CD4-positive, alpha-beta T cell treated with Interleukin-1 beta for 1 hour (primary cell): ENCODE data around the gene THY1.
"Not testable (repeated sequence)": the region's sequence is repeated elsewhere in the genome, so short reads cannot be mapped to it uniquely, and the experiment has no call there.

Experiments
- DNase-seq, 2 donors: peaks; one replicate each; pipeline ENCODE4 v3.0.0-alpha.2; 2020 to 2022

THY1 gene

GRCh38 chr11:119417726-119418540, 5.0 kb downstream of the THY1 start:
- DNase-seq, result no peak

DNA sequence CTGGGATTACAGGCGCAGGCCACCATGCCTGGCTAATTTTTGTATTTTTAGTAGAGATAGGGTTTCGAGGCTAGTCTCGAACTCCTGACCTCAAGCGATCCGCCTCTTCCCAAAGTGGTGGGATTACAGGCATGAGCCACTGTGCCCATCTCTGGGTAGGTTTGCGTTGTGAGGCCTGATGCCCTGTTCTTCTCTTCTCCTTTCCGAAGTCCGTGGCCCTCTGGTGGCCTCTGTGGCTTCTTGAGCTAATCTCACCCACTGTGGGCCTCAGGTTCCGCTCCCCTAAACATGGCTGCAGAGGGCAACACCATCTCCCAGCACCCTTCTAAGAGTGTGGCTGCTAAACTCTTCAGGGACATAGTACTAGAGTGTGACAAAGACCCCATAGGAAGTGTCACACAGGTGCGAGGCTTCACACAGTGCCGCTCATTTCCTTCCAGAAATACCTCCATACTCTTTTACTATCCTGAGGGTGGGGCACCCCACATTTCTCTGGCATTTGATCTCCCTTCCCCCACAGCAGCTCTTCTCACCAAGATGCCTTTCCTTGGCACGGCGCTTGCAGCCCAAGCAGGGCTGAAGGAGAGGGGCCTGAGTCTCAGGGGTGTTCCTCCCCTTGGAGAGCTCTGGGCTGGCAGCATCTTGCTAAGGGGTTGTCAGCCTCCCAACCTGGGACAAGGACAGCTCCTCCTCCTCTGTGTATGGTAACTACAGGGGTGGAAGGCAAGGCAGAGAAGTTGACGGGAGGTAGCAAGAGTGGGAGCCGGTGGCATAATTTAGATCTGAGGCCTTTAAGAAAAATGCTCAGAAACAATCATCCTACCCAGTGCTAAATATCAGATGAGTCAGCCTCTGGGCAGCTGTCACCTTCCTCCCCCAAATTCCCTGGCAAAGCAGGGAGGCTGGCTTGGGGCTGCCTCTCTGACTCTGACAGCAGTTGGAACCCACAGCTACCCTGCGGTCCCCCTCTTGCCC, 6.1 kb downstream of the THY1 start:
- no peak for DNase-seq

GRCh38 chr11:119415966-119416365, 7.0 kb downstream of the THY1 start:
- no peak for DNase-seq

GRCh38 chr11:119415517-119415916, 7.5 kb downstream of the THY1 start:
- DNase-seq, result no peak

DNA sequence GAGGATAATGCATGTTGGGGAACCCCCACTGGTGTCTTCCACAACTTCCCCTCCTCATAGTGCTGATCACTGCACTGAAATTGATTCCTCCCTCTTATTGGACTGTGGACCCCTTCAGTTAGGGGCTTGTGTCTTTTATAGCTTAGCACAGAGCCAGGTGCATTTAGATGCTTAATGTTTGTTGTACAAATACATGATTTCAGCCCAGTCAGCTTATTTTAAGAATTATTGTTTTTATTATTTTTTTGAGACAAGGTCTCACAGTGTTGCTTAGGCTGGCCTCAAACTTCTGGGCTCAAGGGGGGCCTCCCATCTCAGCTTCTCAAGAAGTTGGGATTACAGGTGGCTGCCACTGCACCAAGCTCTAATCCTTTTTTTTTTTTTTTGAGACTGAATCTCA, 8.2 kb downstream of the THY1 start:
- DNase-seq, result no peak

- DNase-seq, result no peak
These were observed 8.7 kb downstream of the THY1 start for GRCh38 chr11:119414321-119414720.

GRCh38 chr11:119412072-119412471, 10.9 kb downstream of the THY1 start:
- DNase-seq, result no peak

- DNase-seq, result no peak
These were observed 12.5 kb downstream of the THY1 start for GRCh38 chr11:119410501-119410900.

DNA sequence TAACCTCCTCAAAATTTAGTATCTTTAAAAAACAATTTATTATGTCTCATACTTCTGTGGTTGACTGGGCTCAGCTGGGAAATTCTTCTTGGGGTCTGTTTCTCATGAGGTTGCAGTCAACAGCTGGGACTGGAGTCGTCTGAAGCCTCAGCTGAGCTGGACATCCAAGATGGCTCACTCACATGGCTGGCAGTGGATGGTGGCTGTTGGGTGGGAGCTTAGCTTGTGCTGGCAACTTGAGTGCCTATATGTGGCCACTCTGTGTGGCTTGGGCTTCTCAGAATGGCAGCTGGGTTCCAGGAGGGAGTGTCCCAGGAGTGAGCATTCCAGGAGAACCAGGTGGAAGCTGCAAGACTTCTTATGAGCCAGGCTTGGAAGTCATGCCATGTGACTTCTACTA, 13.2 kb downstream of the THY1 start:
- DNase-seq, result no peak

DNA sequence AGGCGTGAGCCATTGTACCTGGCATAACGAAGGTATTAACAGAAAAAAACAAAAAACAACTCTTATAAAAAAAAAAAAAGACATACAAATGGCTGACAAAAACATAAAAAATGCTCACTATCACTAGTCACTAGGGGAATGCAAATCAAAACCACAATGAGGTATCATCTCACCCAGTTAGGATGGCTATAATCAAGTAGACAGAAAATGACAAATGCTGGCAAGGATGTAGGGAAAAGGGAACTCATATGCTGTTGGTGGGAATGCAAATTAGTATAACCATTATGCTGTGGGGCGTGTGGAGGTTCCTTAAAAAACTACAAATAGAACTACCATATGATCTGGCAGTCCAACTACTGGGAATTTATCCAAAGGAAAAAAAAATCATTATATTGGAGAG, 17.0 kb downstream of the THY1 start:
- DNase-seq, result no peak

DNA sequence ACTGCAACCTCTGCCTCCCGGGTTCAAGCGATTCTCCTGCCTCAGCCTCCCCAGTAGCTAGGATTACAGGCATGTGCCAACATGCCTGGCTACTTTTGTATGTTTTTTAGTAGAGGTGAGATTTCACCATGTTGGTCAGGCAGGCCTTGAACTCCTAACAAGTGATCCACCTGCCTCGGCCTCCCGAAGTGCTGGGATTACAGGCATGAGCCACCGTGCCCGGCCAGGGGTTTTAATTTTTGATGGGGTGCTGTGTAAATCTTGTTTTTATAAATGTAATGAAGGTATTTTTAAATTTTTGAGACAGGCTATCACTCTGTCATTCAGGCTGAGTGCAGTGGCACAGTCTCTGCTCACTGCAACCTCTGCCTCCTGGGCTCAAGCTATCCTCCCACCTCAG, 17.5 kb downstream of the THY1 start:
- DNase-seq, result not testable (repeated sequence)

- DNase-seq, result no peak
These were observed 18.1 kb downstream of the THY1 start for GRCh38 chr11:119404872-119405271.

GRCh38 chr11:119403021-119403420, 20.0 kb downstream of the THY1 start:
- DNase-seq, result no peak

GRCh38 chr11:119402470-119402869, 20.5 kb downstream of the THY1 start:
- DNase-seq, result no peak

DNA sequence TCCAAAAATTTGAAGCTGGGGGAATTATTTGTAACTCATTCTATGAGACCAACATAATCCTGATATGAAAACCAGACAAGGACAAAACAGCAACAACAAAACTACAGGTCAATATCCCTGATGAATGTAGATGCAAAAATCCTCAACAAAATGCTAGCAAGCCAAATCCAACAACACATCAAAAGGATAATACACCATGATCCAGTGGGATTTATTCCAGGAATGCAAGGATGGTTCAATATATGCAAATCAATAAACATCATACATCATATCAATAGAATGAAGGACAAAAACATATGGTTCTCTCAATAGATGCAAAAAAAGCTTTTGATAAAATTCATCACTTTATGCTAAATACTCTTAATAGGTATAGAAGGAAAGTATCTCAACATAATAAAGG, 22.1 kb downstream of the THY1 start:
- no peak for DNase-seq

DNA sequence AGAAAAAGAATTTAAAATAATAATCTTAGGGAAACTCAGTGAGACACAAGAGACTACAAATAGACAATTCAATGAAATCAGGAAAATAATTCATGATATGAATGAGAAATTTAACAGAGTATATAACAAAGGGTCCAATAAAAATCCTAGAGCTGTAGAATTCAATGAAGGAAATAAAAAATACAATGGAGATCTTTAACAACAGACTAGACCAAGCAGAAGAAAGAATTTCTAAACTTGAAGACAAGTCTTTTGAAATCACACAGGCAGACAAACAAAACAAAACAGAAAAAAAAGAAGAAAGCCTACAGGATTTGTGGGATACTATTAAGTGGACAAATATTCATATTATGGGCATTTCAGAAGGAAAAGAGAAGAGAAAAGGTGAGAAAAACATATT, 25.2 kb downstream of the THY1 start:
- no peak for DNase-seq

DNA sequence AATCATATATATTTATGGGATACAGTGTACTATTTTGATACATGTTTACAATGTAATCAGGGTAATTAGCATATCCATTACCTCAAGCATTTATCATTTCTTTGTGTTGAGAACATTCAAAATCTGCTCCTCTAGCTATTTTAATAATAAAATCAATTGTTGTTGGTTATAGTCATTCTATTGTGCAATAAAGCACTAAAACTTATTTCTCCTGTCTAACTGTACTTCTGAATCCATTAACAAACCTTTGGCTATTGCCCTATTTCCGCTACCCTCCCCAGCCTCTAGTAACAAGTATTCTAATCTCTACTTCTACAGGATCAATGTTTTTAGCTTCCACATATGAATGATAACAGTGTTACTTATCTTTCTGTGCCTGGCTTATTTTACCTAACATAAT, 26.1 kb downstream of the THY1 start:
- DNase-seq, result no peak

DNA sequence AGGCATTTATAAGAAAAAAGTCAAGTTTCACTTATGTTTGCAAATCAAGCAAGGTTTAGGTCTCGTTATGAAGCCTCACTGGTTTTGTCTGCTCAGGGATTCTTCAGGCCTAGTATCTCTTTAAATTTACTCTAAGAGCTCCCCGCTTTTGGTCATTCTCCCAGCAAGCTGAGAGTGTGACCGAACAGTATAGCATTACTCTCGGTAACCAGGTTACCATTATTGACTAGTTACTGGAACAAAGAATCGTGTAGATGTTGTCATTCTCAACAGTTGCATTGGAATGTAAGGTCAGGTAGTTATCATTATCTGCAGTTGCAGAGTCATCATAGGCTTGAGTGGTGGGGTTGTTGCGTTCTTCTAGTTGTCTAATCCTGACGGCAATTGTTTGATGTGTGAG, 31.7 kb downstream of the THY1 start:
- no peak for DNase-seq

GRCh38 chr11:119389611-119390254, 33.2 kb downstream of the THY1 start:
- no peak for DNase-seq

GRCh38 chr11:119388103-119388502, 34.9 kb downstream of the THY1 start:
- no peak for DNase-seq

GRCh38 chr11:119384332-119384731, 38.6 kb downstream of the THY1 start:
- no peak for DNase-seq

DNA sequence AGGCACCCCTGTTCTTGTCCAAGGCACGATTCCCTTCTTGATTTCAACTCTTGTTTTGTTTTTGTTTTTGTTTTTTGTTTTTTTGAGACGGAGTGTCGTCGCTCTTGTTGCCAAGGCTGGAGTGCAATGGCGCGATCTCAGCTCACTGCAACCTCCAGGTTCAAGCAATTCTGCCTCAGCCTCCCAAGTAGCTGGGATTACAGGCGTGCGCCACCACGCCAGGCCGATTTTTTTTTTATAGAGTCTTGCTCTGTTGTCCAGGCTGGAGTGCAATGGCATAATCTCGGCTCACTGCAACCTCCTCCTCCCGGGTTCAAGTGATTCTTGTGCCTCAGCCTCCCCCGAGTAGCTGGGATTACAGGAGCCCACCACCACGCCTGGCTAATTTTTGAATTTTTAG, 40.5 kb downstream of the THY1 start:
- DNase-seq, result not testable (repeated sequence)

DNA sequence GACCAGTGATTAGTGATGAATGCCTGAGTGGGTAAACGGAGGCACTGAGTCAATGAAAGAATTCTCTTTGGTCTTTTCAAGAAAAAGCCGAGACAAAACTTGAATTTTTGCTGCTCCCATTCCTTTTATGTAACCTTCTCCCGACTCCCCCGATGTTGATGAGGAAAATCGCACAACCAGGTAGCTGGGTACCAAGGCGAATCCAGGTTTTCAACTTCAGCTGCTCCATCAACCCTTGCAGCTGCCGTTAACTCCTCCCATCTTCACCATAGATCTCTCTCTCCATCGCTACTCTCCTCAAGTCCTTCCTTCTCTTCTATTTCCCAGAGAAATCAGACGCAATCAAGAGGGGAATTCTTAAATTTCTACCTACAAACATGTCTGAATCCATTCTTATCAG, 40.9 kb downstream of the THY1 start:
- DNase-seq, result no peak
